ENCODE measurements around the gene CRKL. TPM values are rescaled to one million over a fixed set of nuclear protein-coding genes. Genes with fewer than 3 reads are reported as not detected.

CRKL gene
- total and polyA plus RNA-seq, 2 of the 4 experiments (the other 2 are of a cell fraction), result 20.6 to 35.5 TPM

- Histone ChIP-seq H4K20me1 (ENCODE audit: insufficient read depth, low read length) (no peaks in the 10 kb centered on the region), H3K79me1 (ENCODE audit: low read depth in 1 of 2, low read length in 2 of 2) (no peaks in the 10 kb centered on the region), H3K4me3 (ENCODE audit: insufficient read depth, low read depth, low read length) (no peak overlapping the region), H2BK15ac (ENCODE audit: low read depth, low read length) (no peak overlapping the region), H3K23ac (ENCODE audit: low read depth, low read length) (no peak overlapping the region), H2AFZ (replicated peaks; ENCODE audit: low read length, poor library complexity) (no peak overlapping the region), H2BK20ac (ENCODE audit: low read depth, low read length) (no peak overlapping the region), H3K56ac (ENCODE audit: extremely low read depth, insufficient read depth, low read length) (no peak overlapping the region), H4K5ac (ENCODE audit: low read depth, low read length) (no peak overlapping the region), H4K8ac (ENCODE audit: low read depth in 2 of 2, low read length in 2 of 2) (no peak overlapping the region), H3K4me2 (ENCODE audit: low read depth, low read length) (no peak overlapping the region), H3K27ac (ENCODE audit: insufficient read depth, low read length) (no peak overlapping the region), H3K4ac (ENCODE audit: low read depth, low read length) (no peak overlapping the region), H3K18ac (ENCODE audit: low read depth, low read length) (no peak overlapping the region), H3K4me1 (ENCODE audit: control insufficient read depth, insufficient read depth, low read length) (no peaks in the 10 kb centered on the region), H3K9me3 (ENCODE audit: control insufficient read depth, insufficient read depth, low read length) (peaks cover 6% of the 10 kb centered on the region), H2BK5ac (ENCODE audit: low read depth, low read length, poor library complexity, severe bottlenecking) (no peak overlapping the region), H2AK5ac (ENCODE audit: low read depth, low read length) (no peak overlapping the region), H3K36me3 (ENCODE audit: control insufficient read depth, insufficient read depth, low read length) (no peaks in the 10 kb centered on the region), H3K27me3 (ENCODE audit: control insufficient read depth, insufficient read depth, low read length) (peaks cover 2% of the 10 kb centered on the region; the same call in 1 of the 2 replicates), H3K14ac (replicated peaks; ENCODE audit: low read depth, low read length) (no peak overlapping the region), H2BK120ac (ENCODE audit: low read depth, low read length) (no peak overlapping the region), H3K9ac (ENCODE audit: low read depth, low read length) (no peak overlapping the region), H2AK9ac (replicated peaks; ENCODE audit: low read depth, low read length, poor library complexity) (no peak overlapping the region), H3K9me1 (ENCODE audit: insufficient read depth, low read length) (no peaks in the 10 kb centered on the region), H4K91ac (ENCODE audit: insufficient read depth, low read depth, low read length) (no peak overlapping the region)
- CTCF ChIA-PET, result no interaction called here
- intact Hi-C loops (cut with micrococcal nuclease), result no loop called here
- BruUV-seq (replicated peaks), result no TSS peak
- POLR2A ChIA-PET (ENCODE audit: unreplicated experiment), result no interaction called here
- in situ Hi-C loops (cut with MboI; ENCODE audit: low sequenced_read_pairs), result no loop called here
- WGBS, 2 experiments (ENCODE audit: extremely low coverage in 2 of 2, insufficient read length in 1 of 2), result 42% methylated on average over 7 of the region's 21 CpGs; no CpG with 5 or more reads in 1 of the 2 experiments
- no peak for TF ChIP-seq RCOR1 (IDR thresholded peaks at IDR 0.05; ENCODE audit: insufficient replicate concordance, low read length)
- TF ChIP-seq BHLHE40 (IDR thresholded peaks at IDR 0.05; ENCODE audit: low read depth, low read length), result no peak
- no peak for TF ChIP-seq POLR2A (IDR thresholded peaks at IDR 0.05; ENCODE audit: low read depth, low read length)
- TF ChIP-seq MXI1 (IDR thresholded peaks at IDR 0.05; ENCODE audit: borderline replicate concordance, low read depth, low read length), result no peak
- no peak for TF ChIP-seq USF2 (IDR thresholded peaks at IDR 0.05; ENCODE audit: low read depth, low read length)
- TF ChIP-seq CHD1 (IDR thresholded peaks at IDR 0.05; ENCODE audit: low read depth, low read length), result no peak
- no peak for TF ChIP-seq MAFK (IDR thresholded peaks at IDR 0.05; ENCODE audit: low read depth, low read length)
- no peak for TF ChIP-seq ELK1 (IDR thresholded peaks at IDR 0.05; ENCODE audit: borderline replicate concordance, low read depth, low read length)
- TF ChIP-seq SMC3 (IDR thresholded peaks at IDR 0.05; ENCODE audit: low read depth, low read length), result no peak
- no peak for TF ChIP-seq CEBPB (IDR thresholded peaks at IDR 0.05; ENCODE audit: low read depth, low read length)
- TF ChIP-seq RFX5 (IDR thresholded peaks at IDR 0.05; ENCODE audit: low read depth, low read length), result no peak
- no peak for TF ChIP-seq RAD21 (IDR thresholded peaks at IDR 0.05; ENCODE audit: low read length)
- ATAC-seq (ENCODE audit: low read depth) (no peak), DNase-seq (no peak)
- dilution Hi-C loops (cut with HindIII; ENCODE audit: low sequenced_read_pairs, unreplicated experiment), result no loop called here
Measured at GRCh38 chr22:20973634-20974286, 56.6 kb downstream of the CRKL start.

Measured in IMR-90 (cell line).